Stimulated activated CD4-positive, alpha-beta T cell treated with anti-CD3 and anti-CD28 coated beads, Interleukin-2, amount 100 ng/mL, for 24 hours (primary cell): Measurements from ENCODE around the gene ALOX5.

Experiments
- DNase-seq, 2 donors: peaks; one replicate each; pipeline ENCODE4 v3.0.0-alpha.2; 2020

Gene ALOX5

GRCh38 chr10:45425621-45426563 is 51.9 kb downstream of the ALOX5 start:
- no peak for DNase-seq

- DNase-seq: no peak
Observed at GRCh38 chr10:45427262-45427969, 53.4 kb downstream of the ALOX5 start.

- DNase-seq: no peak
Observed at GRCh38 chr10:45427970-45428366, 54.0 kb downstream of the ALOX5 start.

GRCh38 chr10:45428611-45429510 is 54.8 kb downstream of the ALOX5 start:
- DNase-seq: no peak

GRCh38 chr10:45429790-45430189 is 55.8 kb downstream of the ALOX5 start:
- no peak for DNase-seq

- DNase-seq: no peak
Observed at GRCh38 chr10:45432113-45432512, 58.1 kb downstream of the ALOX5 start.

- no peak for DNase-seq
Observed at GRCh38 chr10:45432700-45433472, 58.9 kb downstream of the ALOX5 start.

GRCh38 chr10:45433716-45434469 is 59.9 kb downstream of the ALOX5 start:
- DNase-seq: no peak

GRCh38 chr10:45437587-45438465 is 63.8 kb downstream of the ALOX5 start:
- no peak for DNase-seq

GRCh38 chr10:45438466-45439090 is 64.6 kb downstream of the ALOX5 start:
- DNase-seq: no peak

- no peak for DNase-seq
Observed at GRCh38 chr10:45439365-45439764, 65.3 kb downstream of the ALOX5 start.

- no peak for DNase-seq
Observed at GRCh38 chr10:45439873-45440272, 65.9 kb downstream of the ALOX5 start.

GRCh38 chr10:45440511-45441062 is 66.6 kb downstream of the ALOX5 start:
- no peak for DNase-seq

GRCh38 chr10:45441239-45442190 is 67.5 kb downstream of the ALOX5 start:
- DNase-seq: no peak

GRCh38 chr10:45442251-45442650 is 68.2 kb downstream of the ALOX5 start:
- no peak for DNase-seq

GRCh38 chr10:45442662-45443061 is 68.6 kb downstream of the ALOX5 start:
- DNase-seq: no peak

GRCh38 chr10:45443101-45444009 is 69.3 kb downstream of the ALOX5 start:
- DNase-seq: no peak
